GM19035 (cell line): ENCODE data around the gene CNN2.

Experiments used
- ATAC-seq: cut with Tn5 transposase; IDR thresholded peaks from one replicate; pipeline ENCODE4 v1.9.1; 2021; ENCODE audit not compliant: unreplicated experiment

The CNN2 gene

GRCh38 chr19:1025960-1026782 lies at the start of gene CNN2:
Gene CNN2 (plus strand): TSS chr19:1026608. CDS start chr19:1026662, 54 bp downstream.
- no peak for ATAC-seq

- ATAC-seq = no peak
Observed at GRCh38 chr19:977058-977464, 49.3 kb upstream of the CNN2 start.

- no peak for ATAC-seq
Observed at GRCh38 chr19:979318-979741, 47.1 kb upstream of the CNN2 start.

GRCh38 chr19:980133-980998 lies 46.0 kb upstream of the CNN2 start:
- no peak for ATAC-seq

- no peak for ATAC-seq
Observed at GRCh38 chr19:982567-983170, 43.7 kb upstream of the CNN2 start.

- ATAC-seq = peak; percentile 88
Observed at GRCh38 chr19:984165-984967, 42.0 kb upstream of the CNN2 start, which contains the start of gene WDR18. Gene WDR18 (plus strand): TSS chr19:984345. CDS start chr19:984354, 9 bp downstream.

GRCh38 chr19:986083-986482 lies 40.3 kb upstream of the CNN2 start:
- ATAC-seq = no peak

- no peak for ATAC-seq
Observed at GRCh38 chr19:988081-988480, 38.3 kb upstream of the CNN2 start.

GRCh38 chr19:988510-988909 lies 37.9 kb upstream of the CNN2 start:
- ATAC-seq = no peak

GRCh38 chr19:989381-990081 lies 36.9 kb upstream of the CNN2 start:
- no peak for ATAC-seq

- no peak for ATAC-seq
Observed at GRCh38 chr19:990119-990571, 36.3 kb upstream of the CNN2 start.

GRCh38 chr19:990746-991145 lies 35.7 kb upstream of the CNN2 start:
- ATAC-seq = no peak

GRCh38 chr19:991174-991931 lies 35.1 kb upstream of the CNN2 start:
- no peak for ATAC-seq

- no peak for ATAC-seq
Observed at GRCh38 chr19:991932-992669, 34.3 kb upstream of the CNN2 start.

- no peak for ATAC-seq
Observed at GRCh38 chr19:992670-993055, 33.7 kb upstream of the CNN2 start.

- ATAC-seq = no peak
Observed at GRCh38 chr19:993361-993830, 33.0 kb upstream of the CNN2 start.

GRCh38 chr19:993831-994393 lies 32.5 kb upstream of the CNN2 start:
- ATAC-seq = no peak

- ATAC-seq = no peak
Observed at GRCh38 chr19:994516-994915, 31.9 kb upstream of the CNN2 start.
